NCI-H1417 treated with DMSO at 0.1 percent for 48 hours (cell line): ENCODE data around the gene SLC2A14.
"Not testable (repeated sequence)": the region's sequence is repeated elsewhere in the genome, so short reads cannot be mapped to it uniquely, and the experiment has no call there.

ENCODE experiments used
- DNase-seq: peaks from one replicate; lab custom pipeline; 2025; lab: John Stamatoyannopoulos, UW

Gene SLC2A14

GRCh38 chr12:7872566-7873319, at the start of gene SLC2A14:
SLC2A14 (minus strand) TSS chr12:7872915; CDS start chr12:7869880, 3,035 bp downstream.
- DNase-seq = no peak

GRCh38 chr12:7921181-7921580, 48.5 kb upstream of the SLC2A14 start:
- DNase-seq = not testable (repeated sequence)

GRCh38 chr12:7918268-7918590, 45.5 kb upstream of the SLC2A14 start:
- DNase-seq = not testable (repeated sequence)

GRCh38 chr12:7917392-7918267, 44.9 kb upstream of the SLC2A14 start:
- DNase-seq = no peak

- DNase-seq = no peak
Observed at GRCh38 chr12:7916936-7917335, 44.2 kb upstream of the SLC2A14 start.

DNA sequence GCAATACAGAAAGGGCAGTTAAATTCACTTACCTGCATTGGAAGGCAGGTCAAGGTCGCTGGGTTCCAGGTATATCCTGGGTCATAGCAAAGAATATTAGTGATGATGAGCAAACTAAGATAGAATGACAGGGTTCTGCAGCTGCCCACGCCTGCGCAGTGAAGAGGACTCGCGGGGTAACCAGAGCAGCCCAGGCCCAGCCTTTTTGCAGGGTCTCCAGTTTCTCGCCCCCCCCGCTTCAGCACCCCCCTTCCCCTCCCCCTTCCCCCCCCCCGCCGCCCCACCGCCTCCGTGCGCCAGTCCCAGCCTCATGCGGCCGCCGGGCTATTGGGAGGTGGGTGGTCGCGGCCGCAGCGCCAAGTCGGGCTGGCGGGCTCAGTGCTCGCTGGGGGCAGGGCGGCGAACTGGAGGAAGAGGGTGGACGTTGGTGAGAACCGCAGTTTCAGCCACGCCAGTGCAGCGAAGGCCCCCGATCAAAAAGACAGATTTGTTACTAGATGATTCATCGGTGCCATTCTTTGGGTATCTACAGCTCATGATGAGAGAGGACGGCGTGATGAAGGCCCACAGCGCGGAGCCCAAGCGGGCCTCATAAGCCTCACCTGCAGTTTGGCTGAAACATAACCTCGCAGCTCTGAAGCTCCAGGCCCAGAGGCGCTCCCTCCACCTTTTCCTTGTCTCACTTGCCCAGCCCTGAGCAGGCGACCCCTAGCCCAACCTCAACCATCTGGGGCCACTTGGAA, 43.1 kb upstream of the SLC2A14 start:
- DNase-seq = no peak

DNA sequence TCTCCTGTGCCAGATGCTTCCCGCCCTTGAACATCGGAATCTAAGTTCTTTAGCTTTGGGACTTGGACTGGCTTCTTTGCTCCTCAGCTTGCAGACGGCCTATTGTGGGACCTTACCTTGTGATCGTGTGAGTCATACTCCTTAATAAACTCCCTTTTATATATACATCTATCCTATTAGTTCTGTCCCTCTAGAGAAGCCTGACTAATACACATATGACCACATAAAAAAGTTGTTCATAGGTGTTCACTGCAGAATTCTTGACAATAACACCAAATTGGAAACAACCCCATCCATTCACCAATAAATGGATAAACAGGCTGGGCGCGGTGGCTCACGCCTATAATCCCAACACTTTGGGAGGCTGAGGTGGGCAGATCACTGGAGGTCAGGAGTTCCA, 37.4 kb upstream of the SLC2A14 start:
- DNase-seq = not testable (repeated sequence)

GRCh38 chr12:7907009-7907408, 34.3 kb upstream of the SLC2A14 start:
- DNase-seq = no peak

- not testable (repeated sequence) for DNase-seq
Observed at GRCh38 chr12:7906303-7906702, 33.6 kb upstream of the SLC2A14 start.

GRCh38 chr12:7905600-7906125, 32.9 kb upstream of the SLC2A14 start:
- DNase-seq = not testable (repeated sequence)

GRCh38 chr12:7905071-7905470, 32.4 kb upstream of the SLC2A14 start:
- no peak for DNase-seq

GRCh38 chr12:7902416-7902815, 29.7 kb upstream of the SLC2A14 start:
- not testable (repeated sequence) for DNase-seq

DNA sequence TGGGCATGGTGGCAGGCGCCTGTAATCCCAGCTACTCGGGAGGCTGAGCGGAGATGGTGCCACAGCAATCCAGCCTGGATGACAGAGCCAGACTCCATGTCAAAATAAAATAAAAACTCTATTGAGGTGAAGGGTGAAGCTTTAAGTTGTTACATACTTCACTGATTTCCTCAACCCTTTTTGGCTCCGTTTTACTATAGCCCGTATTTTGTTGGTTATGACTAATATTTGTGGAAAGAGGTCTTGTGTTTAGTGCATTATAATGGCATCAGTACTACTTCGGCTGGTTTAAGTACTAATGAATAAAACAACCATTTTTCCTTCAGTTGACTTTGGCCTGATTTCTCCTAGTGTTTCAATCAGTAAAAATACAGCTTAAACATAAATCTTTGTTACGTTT, 27.0 kb upstream of the SLC2A14 start:
- DNase-seq = no peak

DNA sequence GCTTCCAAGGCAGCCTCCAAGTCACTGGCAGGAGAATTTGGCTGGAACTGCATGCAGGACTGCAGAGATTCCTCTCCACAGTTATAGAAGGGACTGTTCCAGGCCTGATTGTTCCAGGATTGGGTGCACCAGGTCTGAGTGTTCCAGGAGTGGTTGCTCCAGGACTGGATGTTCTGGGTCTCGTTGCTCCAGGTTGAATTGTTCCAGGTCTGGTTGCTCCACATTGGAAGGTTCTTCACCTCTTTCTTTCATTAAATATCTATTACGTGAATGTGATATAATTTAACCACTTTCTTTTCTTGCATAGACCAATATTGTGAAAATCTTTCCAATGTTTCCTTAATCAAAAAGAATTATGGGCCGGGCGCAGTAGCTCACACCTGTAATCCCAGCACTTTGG, 24.0 kb upstream of the SLC2A14 start:
- DNase-seq = not testable (repeated sequence)

DNA sequence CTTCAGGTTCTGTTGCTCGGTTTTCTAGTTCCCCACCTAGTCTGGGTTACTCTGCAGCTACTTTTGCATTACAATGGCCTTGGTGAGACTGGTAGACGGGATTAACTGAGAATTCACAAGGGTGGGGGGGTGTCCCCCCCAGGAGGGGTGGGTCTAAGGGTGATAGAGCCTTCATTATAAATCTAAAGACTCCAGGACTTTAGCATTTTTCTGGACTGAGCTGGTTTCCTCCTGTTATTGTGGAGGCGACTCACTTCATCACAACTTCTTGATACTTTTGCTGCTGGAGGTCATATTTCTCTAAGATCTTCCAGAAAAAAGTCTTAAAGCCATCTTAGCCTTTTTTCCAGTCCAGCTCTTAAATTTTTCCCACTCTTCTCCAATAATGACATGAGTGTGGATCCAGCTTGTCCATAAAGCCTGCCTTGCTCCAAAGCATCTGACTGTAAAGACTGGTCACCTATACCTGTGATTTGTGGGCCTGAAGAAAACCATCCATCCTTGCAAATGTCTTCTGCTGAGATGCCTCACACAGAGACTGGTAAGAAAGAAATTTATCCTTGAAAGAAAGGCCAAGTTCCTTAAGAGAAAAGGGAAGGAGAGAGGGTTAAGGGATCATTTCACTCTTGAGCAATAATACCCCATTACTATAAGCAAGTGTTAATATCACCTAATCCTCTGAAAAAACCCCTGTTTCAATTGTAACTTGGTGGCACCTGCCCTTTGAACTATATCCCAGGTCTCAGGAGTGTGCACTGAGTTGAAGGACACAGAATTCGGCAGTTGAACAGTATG, 19.7 kb upstream of the SLC2A14 start:
- DNase-seq = no peak

- DNase-seq = no peak
Observed at GRCh38 chr12:7884689-7885088, 12.0 kb upstream of the SLC2A14 start.

- DNase-seq = not testable (repeated sequence)
Observed at GRCh38 chr12:7881736-7882120, 9.0 kb upstream of the SLC2A14 start.

DNA sequence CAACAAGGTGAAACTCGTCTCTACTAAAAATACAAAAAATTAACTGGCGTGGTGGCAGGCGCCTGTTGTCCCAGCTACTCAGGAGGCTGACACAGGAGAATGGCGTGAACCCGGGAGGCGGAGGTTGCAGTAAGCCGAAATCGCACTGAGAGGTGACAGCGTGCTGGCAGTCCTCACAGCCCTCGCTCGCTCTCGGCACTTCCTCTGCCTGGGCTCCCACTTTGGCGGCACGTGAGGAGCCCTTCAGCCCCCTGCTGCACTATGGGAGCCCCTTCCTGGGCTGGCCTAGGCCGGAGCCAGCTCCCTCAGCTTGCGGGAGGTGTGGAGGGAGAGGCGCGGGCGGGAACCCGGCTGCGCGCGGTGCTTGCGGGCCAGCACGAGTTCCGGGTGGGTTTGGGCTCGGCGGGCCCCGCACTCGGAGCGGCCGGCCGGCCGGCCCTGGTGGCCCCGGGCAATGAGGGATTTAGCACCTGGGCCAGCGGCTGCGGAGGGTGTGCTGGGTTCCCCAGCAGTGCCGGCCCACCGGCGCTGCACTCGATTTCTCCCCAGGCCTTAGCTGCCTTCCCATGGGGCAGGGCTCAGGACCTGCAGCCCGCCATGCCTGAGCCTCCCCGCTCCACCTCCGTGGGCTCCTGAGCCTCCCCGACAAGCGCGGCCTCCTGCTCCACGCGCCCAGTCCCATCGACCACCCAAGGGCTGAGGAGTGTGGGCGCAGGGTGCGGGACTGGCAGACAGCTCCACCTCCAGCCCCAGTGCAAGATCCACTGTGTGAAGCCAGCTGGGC, 8.4 kb upstream of the SLC2A14 start:
- not testable (repeated sequence) for DNase-seq

DNA sequence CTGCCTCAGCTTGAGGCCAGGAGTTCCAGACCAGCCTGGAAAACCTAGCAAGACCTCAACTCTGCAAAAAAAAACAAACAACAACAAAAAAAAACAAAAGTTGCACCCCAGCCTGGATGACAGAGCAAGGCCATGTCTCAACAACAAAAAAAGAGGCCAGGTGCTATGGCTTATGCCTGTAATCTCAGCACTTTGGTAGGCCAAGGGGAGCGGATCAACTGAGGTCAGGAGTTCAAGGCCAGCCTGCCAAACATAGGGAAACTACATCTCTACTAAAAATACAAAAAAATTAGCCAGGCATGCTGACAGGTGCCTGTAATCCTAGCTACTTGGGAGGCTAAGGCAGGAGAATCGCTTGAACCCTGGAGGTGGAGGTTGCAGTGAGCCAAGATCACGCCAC, 6.5 kb upstream of the SLC2A14 start:
- DNase-seq = no peak

DNA sequence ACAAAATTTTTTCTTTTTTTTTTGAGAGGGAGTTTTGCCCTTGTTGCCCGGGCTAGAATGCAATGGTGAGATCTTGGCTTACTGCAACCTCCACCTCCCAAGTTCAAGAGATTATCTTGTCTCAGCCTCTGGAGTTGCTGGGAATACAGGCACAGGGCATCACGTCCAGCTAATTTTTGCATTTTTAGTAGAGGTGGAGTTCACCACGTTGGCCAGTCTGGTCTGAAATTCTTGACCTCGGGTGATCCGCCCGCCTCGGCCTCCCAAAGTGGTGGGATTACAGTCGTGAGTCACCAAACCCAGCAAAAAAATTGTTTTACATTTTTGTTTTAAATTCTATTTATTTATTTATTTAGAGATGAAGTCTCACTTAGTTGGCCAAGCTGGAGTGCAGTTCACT, 4.7 kb upstream of the SLC2A14 start:
- DNase-seq = no peak

DNA sequence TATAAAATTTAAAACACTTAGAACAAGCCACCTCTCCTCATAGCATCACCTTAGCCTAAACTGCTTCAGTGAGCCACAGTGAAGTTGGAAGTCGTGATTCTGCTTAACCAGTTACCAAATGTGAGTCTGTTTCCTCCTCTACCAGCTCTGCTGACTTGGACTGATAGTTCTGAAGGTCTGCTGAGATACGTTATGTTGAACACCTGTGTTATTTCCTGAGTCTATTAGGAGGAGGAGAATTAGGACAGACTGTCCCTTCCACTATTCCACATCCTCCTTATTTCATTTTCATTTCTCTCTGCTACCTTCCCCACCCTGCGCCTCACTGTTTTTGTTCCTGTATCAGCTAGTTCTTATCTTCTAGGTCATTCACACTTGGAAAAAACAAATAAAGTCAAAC, 2.4 kb downstream of the SLC2A14 start:
- DNase-seq = no peak
